ENCODE measurements around the gene KCNQ1. TPM values are rescaled to one million over a fixed set of nuclear protein-coding genes. Genes with fewer than 3 reads are reported as not detected.

Gene KCNQ1
- total and polyA plus RNA-seq, 2 experiments from 2014 or later: not detected

DNA sequence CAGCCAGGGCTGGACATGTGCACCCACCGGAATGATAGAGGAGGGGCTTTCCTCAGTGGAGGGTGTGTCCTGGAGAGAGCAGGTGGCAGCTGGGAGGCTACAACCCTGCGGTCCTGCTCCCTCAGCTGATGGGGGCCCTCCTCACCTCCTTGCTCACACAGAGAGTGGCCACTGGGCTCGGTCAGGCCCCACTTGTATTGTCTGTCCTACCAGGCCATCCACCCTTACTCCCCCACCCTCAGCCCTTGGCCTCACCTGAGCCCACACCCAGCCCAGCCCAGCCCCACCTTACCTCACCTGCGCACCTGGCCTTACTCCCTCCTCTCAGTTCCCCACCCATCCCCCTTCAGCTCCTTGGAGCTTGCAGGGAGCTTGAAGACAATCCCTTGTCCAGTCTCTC lies 3.6 kb upstream of the KCNQ1 start:
- TF ChIP-seq EZH2 (IDR thresholded peaks at IDR 0.05; ENCODE audit: insufficient read depth, poor library complexity, severe bottlenecking): no peak
- no peak for TF ChIP-seq EZH2phosphoT487 (IDR thresholded peaks at IDR 0.05; ENCODE audit: insufficient read depth, low read depth)
- Histone ChIP-seq H3K9me2 (ENCODE audit: insufficient read depth) (no peaks in the 10 kb centered on the region), H3K36me3 (ENCODE audit: low read depth) (no peaks in the 10 kb centered on the region), H3F3A (ENCODE audit: insufficient read depth) (no peaks in the 10 kb centered on the region), H3K4me2 (ENCODE audit: unreplicated experiment) (no peak overlapping the region), H3K27ac (no peak overlapping the region), H3K4me3 (no peak overlapping the region), H3K79me2 (ENCODE audit: insufficient read depth) (no peaks in the 10 kb centered on the region), H3K27me3 (replicated peaks; ENCODE audit: insufficient read depth) (peaks cover 46% of the 10 kb centered on the region), H3K9ac (no peak overlapping the region), H3K9me3 (ENCODE audit: low read depth) (no peaks in the 10 kb centered on the region), H4K20me1 (ENCODE audit: insufficient read depth) (no peaks in the 10 kb centered on the region), H2AFZ (no peak overlapping the region), H3K4me1 (ENCODE audit: insufficient read depth) (no peaks in the 10 kb centered on the region)
- in situ Hi-C loops (cut with MboI): no loop called here
- DNase-seq: no peak
- WGBS, 2 experiments (ENCODE audit: low coverage in 1 of 2, low lambda C conversion rate in 2 of 2, missing lambda C conversion rate in 2 of 2): 24 to 29% methylated on average over 3 to 4 of the region's 4 CpGs

DNA sequence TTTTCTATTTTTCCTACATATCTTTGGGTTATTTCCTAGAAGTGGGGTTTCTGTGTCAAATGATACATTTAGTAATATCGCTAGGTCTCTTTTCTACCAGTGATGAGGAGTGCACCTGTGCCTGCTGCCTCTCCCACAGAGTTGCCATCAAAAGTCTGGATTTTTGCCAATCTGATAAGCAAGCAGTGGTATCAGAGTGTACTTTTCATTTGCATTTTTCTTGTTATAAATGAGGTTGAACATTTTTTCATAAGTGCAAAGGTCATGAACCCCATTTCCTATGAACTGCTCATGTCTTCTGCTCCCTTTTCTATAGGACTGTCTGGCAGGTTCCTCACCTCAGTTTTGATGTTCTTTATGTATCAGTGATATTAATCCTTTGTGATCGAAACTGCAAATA lies 2.2 kb upstream of the KCNQ1 start:
- in situ Hi-C loops (cut with MboI): no loop called here
- TF ChIP-seq EZH2phosphoT487 (IDR thresholded peaks at IDR 0.05; ENCODE audit: insufficient read depth, low read depth) (no peak), EZH2 (IDR thresholded peaks at IDR 0.05; ENCODE audit: insufficient read depth, poor library complexity, severe bottlenecking) (no peak)
- H3F3A ChIP-seq (ENCODE audit: insufficient read depth): no peaks in the 10 kb centered on the region

DNA sequence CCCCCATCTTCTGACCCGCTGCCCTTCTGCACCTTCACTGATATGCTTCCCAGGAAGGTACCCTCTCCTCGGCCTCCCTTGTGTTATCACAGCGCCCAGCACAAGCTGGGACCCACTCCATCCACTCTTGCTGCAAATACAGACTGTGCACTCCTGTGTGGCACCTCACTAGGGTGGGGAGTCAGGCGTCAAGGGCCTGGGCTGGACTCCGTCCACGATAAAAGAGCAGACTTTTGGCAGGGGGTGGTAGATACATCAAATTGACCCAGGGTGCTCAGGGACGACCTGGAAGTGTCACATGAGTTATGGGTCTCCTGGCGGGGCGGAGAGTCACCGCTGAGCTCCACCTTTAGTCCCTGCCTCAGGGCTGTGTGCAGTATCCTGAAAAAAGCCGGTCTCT lies 1.4 kb upstream of the KCNQ1 start:
- Histone ChIP-seq H2AFZ (no peak overlapping the region), H3K4me1 (ENCODE audit: insufficient read depth) (no peaks in the 10 kb centered on the region), H3K4me3 (no peak overlapping the region), H3K9me2 (ENCODE audit: insufficient read depth) (no peaks in the 10 kb centered on the region), H4K20me1 (ENCODE audit: insufficient read depth) (no peaks in the 10 kb centered on the region), H3K9me3 (ENCODE audit: low read depth) (no peaks in the 10 kb centered on the region), H3K27ac (no peak overlapping the region), H3K27me3 (replicated peaks; ENCODE audit: insufficient read depth) (peaks cover 36% of the 10 kb centered on the region), H3K79me2 (ENCODE audit: insufficient read depth) (no peaks in the 10 kb centered on the region), H3K36me3 (ENCODE audit: low read depth) (no peaks in the 10 kb centered on the region), H3F3A (ENCODE audit: insufficient read depth) (no peaks in the 10 kb centered on the region), H3K9ac (no peak overlapping the region), H3K4me2 (ENCODE audit: unreplicated experiment) (no peak overlapping the region)
- in situ Hi-C loops (cut with MboI): no loop called here
- no peak for TF ChIP-seq EZH2 (IDR thresholded peaks at IDR 0.05; ENCODE audit: insufficient read depth, poor library complexity, severe bottlenecking)
- no peak for TF ChIP-seq EZH2phosphoT487 (IDR thresholded peaks at IDR 0.05; ENCODE audit: insufficient read depth, low read depth)
- 18 to 19% methylated on average over 11 of the region's 11 CpGs for WGBS, 2 experiments (ENCODE audit: low coverage in 1 of 2, low lambda C conversion rate in 2 of 2, missing lambda C conversion rate in 2 of 2)
- DNase-seq: no peak

More for the DNA sequence above, 2.2 kb upstream of the KCNQ1 start:
- Histone ChIP-seq H2AFZ (no peak overlapping the region), H3K9ac (no peak overlapping the region), H3K27me3 (replicated peaks; ENCODE audit: insufficient read depth) (peaks cover 44% of the 10 kb centered on the region), H3K4me3 (no peak overlapping the region), H3K9me2 (ENCODE audit: insufficient read depth) (no peaks in the 10 kb centered on the region), H3K79me2 (ENCODE audit: insufficient read depth) (no peaks in the 10 kb centered on the region), H3K4me2 (ENCODE audit: unreplicated experiment) (no peak overlapping the region), H3K4me1 (ENCODE audit: insufficient read depth) (no peaks in the 10 kb centered on the region), H3K9me3 (ENCODE audit: low read depth) (no peaks in the 10 kb centered on the region), H4K20me1 (ENCODE audit: insufficient read depth) (no peaks in the 10 kb centered on the region), H3K36me3 (ENCODE audit: low read depth) (no peaks in the 10 kb centered on the region), H3K27ac (no peak overlapping the region)
- no peak for DNase-seq
- WGBS, 2 experiments (ENCODE audit: low coverage in 1 of 2, low lambda C conversion rate in 2 of 2, missing lambda C conversion rate in 2 of 2): 90 to 97% methylated on average over 2 of the region's 2 CpGs

DNA sequence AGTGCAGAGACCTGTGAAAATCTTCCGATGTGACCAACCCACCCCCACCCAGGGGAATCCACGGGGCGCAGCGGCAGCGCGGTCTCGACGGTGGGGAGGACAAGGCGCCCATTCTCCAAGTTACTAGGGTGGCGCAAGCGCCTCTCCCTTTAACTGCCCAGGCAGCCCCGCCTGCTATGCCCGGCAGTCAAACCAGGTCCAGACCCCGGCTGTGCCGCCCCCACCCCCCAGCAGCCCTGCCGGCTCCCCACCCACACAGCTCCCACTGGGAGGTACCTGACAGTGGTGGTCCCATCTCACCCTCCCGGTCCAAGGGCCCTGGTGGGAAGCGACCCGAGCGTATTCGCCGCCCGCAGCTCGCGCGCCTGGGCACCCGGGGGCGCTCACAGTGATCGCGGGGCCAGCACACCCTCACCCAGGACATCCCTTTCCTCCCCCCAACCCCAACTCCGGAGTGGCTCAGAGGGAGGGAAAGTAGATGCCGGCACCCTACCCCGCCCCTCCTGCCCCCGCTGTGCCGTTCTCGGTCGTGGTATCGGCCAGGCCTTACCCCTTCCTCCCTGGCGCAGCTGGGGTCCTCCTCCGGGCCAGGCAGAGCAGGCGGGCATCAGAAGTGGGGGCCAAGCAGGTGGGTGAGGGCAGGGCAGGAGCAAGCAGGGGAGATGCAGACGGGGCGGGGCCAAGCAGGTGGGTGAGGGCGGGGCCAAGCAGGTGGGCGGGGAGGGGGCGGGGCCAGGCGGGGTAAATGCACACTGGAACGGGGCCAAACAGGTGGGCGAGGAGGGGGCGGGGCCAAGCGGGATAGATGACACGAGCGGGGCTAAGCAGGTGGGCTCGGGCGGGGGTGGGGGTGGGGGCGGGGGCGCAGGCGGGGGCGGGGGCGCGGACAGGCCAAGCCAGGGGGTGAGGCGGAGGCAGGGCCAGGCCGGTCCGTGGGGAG lies 657 bp upstream of the KCNQ1 start, which contains the start of gene TRPM5:
TRPM5 (minus strand) TSS at position 634 of the 940 bp plus-strand sequence. CDS start 21,478 bp downstream, outside the sequence.
- H3F3A ChIP-seq (ENCODE audit: insufficient read depth): no peaks in the 10 kb centered on the region
- in situ Hi-C loops (cut with MboI): no loop called here
- TF ChIP-seq EZH2 (IDR thresholded peaks at IDR 0.05; ENCODE audit: insufficient read depth, poor library complexity, severe bottlenecking) (no peak), EZH2phosphoT487 (IDR thresholded peaks at IDR 0.05; ENCODE audit: insufficient read depth, low read depth) (no peak)
- 10 to 13% methylated on average over 29 to 62 of the region's 64 CpGs for WGBS, 2 experiments (ENCODE audit: low coverage in 1 of 2, low lambda C conversion rate in 2 of 2, missing lambda C conversion rate in 2 of 2)
- no peaks in the 10 kb centered on the region for H4K20me1 ChIP-seq (ENCODE audit: insufficient read depth)
- H2AFZ ChIP-seq: no peak within 1 kb of the TSS
- H3K27ac ChIP-seq: no peak within 1 kb of the TSS
- no peak within 1 kb of the TSS for H3K4me3 ChIP-seq
- peaks cover 29% of the 10 kb centered on the region for H3K27me3 ChIP-seq (replicated peaks; ENCODE audit: insufficient read depth)
- H3K36me3 ChIP-seq (ENCODE audit: low read depth): no peaks in the 10 kb centered on the region
- H3K9me3 ChIP-seq (ENCODE audit: low read depth): no peaks in the 10 kb centered on the region
- H3K9me2 ChIP-seq (ENCODE audit: insufficient read depth): no peaks in the 10 kb centered on the region
- H3K4me2 ChIP-seq (ENCODE audit: unreplicated experiment): no peak within 1 kb of the TSS
- H3K4me1 ChIP-seq (ENCODE audit: insufficient read depth): no peaks in the 10 kb centered on the region
- H3K79me2 ChIP-seq (ENCODE audit: insufficient read depth): no peaks in the 10 kb centered on the region
- DNase-seq: no peak
- H3K9ac ChIP-seq: no peak within 1 kb of the TSS
